ENCODE measurements around the gene BCL2L12. TPM values are rescaled to one million over a fixed set of nuclear protein-coding genes. Genes with fewer than 3 reads are reported as not detected.

BCL2L12 gene
- total and polyA plus RNA-seq, 2 donors (not counting 3 experiments of a cell fraction or from before 2014, with no cell fraction given), result 49.8 to 58.5 TPM

GRCh38 chr19:49704888-49705642 is 39.3 kb downstream of the BCL2L12 start:
- Histone ChIP-seq H3K27me3 (ENCODE audit: control insufficient read depth in 2 of 2, insufficient read depth in 2 of 2, low read length in 2 of 2) (no peaks in the 10 kb centered on the region), H3K36me3 (ENCODE audit: control insufficient read depth in 2 of 2, extremely low read depth in 1 of 2, insufficient read depth in 2 of 2, low read length in 2 of 2) (peaks cover 0 to 11% of the 10 kb centered on the region in 2 experiments), H3K4me1 (ENCODE audit: control insufficient read depth, extremely low read depth, insufficient read depth, low read length) (no peaks in the 10 kb centered on the region), H4K20me1 (replicated peaks; ENCODE audit: control insufficient read depth, extremely low read depth, insufficient read depth, low read length) (no peaks in the 10 kb centered on the region), H3K79me2 (ENCODE audit: control insufficient read depth, insufficient read depth, low read length) (no peaks in the 10 kb centered on the region), H2AFZ (ENCODE audit: low read depth, low read length) (no peak overlapping the region), H3K4me2 (ENCODE audit: insufficient read depth, low read length) (no peak overlapping the region), H3K9me1 (replicated peaks; ENCODE audit: control insufficient read depth, extremely low read depth, insufficient read depth, low read length) (no peaks in the 10 kb centered on the region), H3K4me3 (replicated peaks in 1 of 3; ENCODE audit: insufficient read depth in 1 of 3, low read depth in 1 of 3, low read length in 3 of 3) (no peak overlapping the region), H3K9ac (replicated peaks; ENCODE audit: extremely low read depth, insufficient read depth, low read length) (no peak overlapping the region), H3K27ac (ENCODE audit: insufficient read depth, low read depth, low read length) (no peak overlapping the region), H3K9me3 (replicated peaks; ENCODE audit: control insufficient read depth, insufficient read depth, low read length) (no peaks in the 10 kb centered on the region)
- intact Hi-C loops (cut with micrococcal nuclease), result no loop called here
- no peak for TF ChIP-seq MAX (IDR thresholded peaks at IDR 0.05; ENCODE audit: insufficient read depth, insufficient read length)
- no peak for TF ChIP-seq POLR2A (IDR thresholded peaks at IDR 0.05; ENCODE audit: low read depth, low read length)
- FAIRE-seq, result no peak
- dilution Hi-C loops (cut with MboI; ENCODE audit: extremely low pct_ligation_motif_present, low sequenced_read_pairs), result no loop called here
- CTCF ChIA-PET, result interaction anchor here (1.5 kb wide), 1 partner anchor 13 kb away, joined by 6 read pairs; no protein-coding TSS in a partner anchor
- no peak for DNase-seq (ENCODE audit: low read depth, low spot score)
- no TSS peak for BruUV-seq (replicated peaks)
- POLR2A ChIA-PET, result no interaction called here

GRCh38 chr19:49705919-49706318 is 40.2 kb downstream of the BCL2L12 start:
- Histone ChIP-seq H3K4me3 (replicated peaks in 1 of 3; ENCODE audit: insufficient read depth in 1 of 3, low read depth in 1 of 3, low read length in 3 of 3) (no peak overlapping the region), H3K4me2 (ENCODE audit: insufficient read depth, low read length) (no peak overlapping the region), H3K79me2 (ENCODE audit: control insufficient read depth, insufficient read depth, low read length) (no peaks in the 10 kb centered on the region), H3K27ac (ENCODE audit: insufficient read depth, low read depth, low read length) (no peak overlapping the region), H3K36me3 (ENCODE audit: control insufficient read depth in 2 of 2, extremely low read depth in 1 of 2, insufficient read depth in 2 of 2, low read length in 2 of 2) (peaks cover 0 to 15% of the 10 kb centered on the region in 2 experiments), H4K20me1 (replicated peaks; ENCODE audit: control insufficient read depth, extremely low read depth, insufficient read depth, low read length) (no peaks in the 10 kb centered on the region), H3K9me3 (replicated peaks; ENCODE audit: control insufficient read depth, insufficient read depth, low read length) (no peaks in the 10 kb centered on the region), H3K27me3 (ENCODE audit: control insufficient read depth in 2 of 2, insufficient read depth in 2 of 2, low read length in 2 of 2) (no peaks in the 10 kb centered on the region), H3K4me1 (ENCODE audit: control insufficient read depth, extremely low read depth, insufficient read depth, low read length) (no peaks in the 10 kb centered on the region), H2AFZ (ENCODE audit: low read depth, low read length) (no peak overlapping the region), H3K9me1 (replicated peaks; ENCODE audit: control insufficient read depth, extremely low read depth, insufficient read depth, low read length) (no peaks in the 10 kb centered on the region), H3K9ac (replicated peaks; ENCODE audit: extremely low read depth, insufficient read depth, low read length) (no peak overlapping the region)
- intact Hi-C loops (cut with micrococcal nuclease) (no loop called here), dilution Hi-C loops (cut with MboI; ENCODE audit: extremely low pct_ligation_motif_present, low sequenced_read_pairs) (no loop called here)
- POLR2A ChIA-PET, result no interaction called here
- FAIRE-seq, result no peak
- no TSS peak for BruUV-seq (replicated peaks)
- DNase-seq (ENCODE audit: low read depth, low spot score), result no peak
- TF ChIP-seq FOS (IDR thresholded peaks at IDR 0.05; ENCODE audit: borderline replicate concordance, insufficient read depth, low read length) (no peak), CTCF (IDR thresholded peaks at IDR 0.05; ENCODE audit: extremely low read depth in 1 of 2, insufficient read depth in 1 of 2, low read depth in 1 of 2, low read length in 2 of 2) (no peak), MYC (IDR thresholded peaks at IDR 0.05; ENCODE audit: low read depth, low read length) (no peak), MAX (IDR thresholded peaks at IDR 0.05; ENCODE audit: insufficient read depth, insufficient read length) (no peak), POLR2A (IDR thresholded peaks at IDR 0.05; ENCODE audit: low read depth, low read length) (no peak), POLR2AphosphoS5 (IDR thresholded peaks at IDR 0.05; ENCODE audit: insufficient read depth, low read depth, low read length) (no peak), GATA2 (IDR thresholded peaks at IDR 0.05; ENCODE audit: insufficient read depth, insufficient read length, low read depth, low read length) (no peak), EZH2 (IDR thresholded peaks at IDR 0.05; ENCODE audit: borderline replicate concordance, low read depth, low read length, severe bottlenecking) (no peak), JUN (IDR thresholded peaks at IDR 0.05; ENCODE audit: borderline replicate concordance, insufficient read depth, insufficient read length, low read depth) (no peak)
- CTCF ChIA-PET, result no interaction called here

All from endothelial cell of umbilical vein (primary cell).